Left colon (tissue), 2 donors: ENCODE measurements around the gene CIB1. TPM values are rescaled to one million over a fixed set of nuclear protein-coding genes. Genes with fewer than 3 reads are reported as not detected.
A peak's percentile ranks its signal among the peaks of the same experiment; 100 is the strongest.
"Not testable (repeated sequence)": the region's sequence is repeated elsewhere in the genome, so short reads cannot be mapped to it uniquely, and the experiment has no call there.

Experiments
- ATAC-seq: fragments of 200-7000 bp; cut with Tn5 transposase; one replicate; pipeline ENCODE4 v1.9.1; 2020; ENCODE audit warnings: mild to moderate bottlenecking, moderate library complexity
- DNase-seq, 2 donors: peaks; one replicate each; pipeline ENCODE4 v3.0.0-alpha.2; 2020
- intact Hi-C, 2 donors: fragments of 100-400 bp; cut with DNase I in 1 of 2; cut with micrococcal nuclease in 1 of 2; formaldehyde crosslinking; loops; one replicate each; pipeline versions ENCODE4 v1.11.2 to v1.14.0; 2022; cut with DNase I, micrococcal nuclease
- total RNA-seq, 2 donors: library from RNA; stranded (reverse); fragmentation: NEBNext Ultra II Directional; extraction: Animal tissue kit (Norgen Biotek cat#: 25700); gene quantifications; one replicate each; pipeline ENCODE4 v1.2.1, GENCODE V29; 2021
- donor health status: DM: no; HTN: no; CAD: no.
- donor health status: DM: yes; HTN: yes; CAD: no.

Gene CIB1
- total RNA-seq, 2 donors from 2014 or later, result 235 to 242 TPM

GRCh38 chr15:90203473-90203872 is 30.3 kb downstream of the CIB1 start:
- no peak for ATAC-seq
- no peak for DNase-seq
- intact Hi-C loops, result no loop called here

GRCh38 chr15:90202929-90203328 is 30.8 kb downstream of the CIB1 start:
- ATAC-seq (no peak), DNase-seq (no peak)
- intact Hi-C loops, result no loop called here

GRCh38 chr15:90201944-90202375 is 31.8 kb downstream of the CIB1 start:
- intact Hi-C loops, result no loop called here
- no peak for DNase-seq
- ATAC-seq, result peak; percentile 42

GRCh38 chr15:90201130-90201943 is 32.4 kb downstream of the CIB1 start, which contains the start of gene SEMA4B:
SEMA4B (plus strand) TSS chr15:90201330; CDS start chr15:90201579, 249 bp downstream.
- intact Hi-C loops, result no loop called here
- ATAC-seq, result peak; percentile 89
- peak; percentile 75 to 92 for DNase-seq

GRCh38 chr15:90200534-90201129 is 33.1 kb downstream of the CIB1 start:
- DNase-seq (no peak), ATAC-seq (no peak)
- intact Hi-C loops, result no loop called here

- no peak for ATAC-seq
- intact Hi-C loops, result no loop called here
These were observed 39.1 kb downstream of the CIB1 start for GRCh38 chr15:90194655-90195054.

GRCh38 chr15:90192961-90193786 is 40.6 kb downstream of the CIB1 start:
- intact Hi-C loops, result no loop called here
- ATAC-seq, result no peak
- DNase-seq, result peak in 1 of 2 donors; percentile 30

More at GRCh38 chr15:90194655-90195054, 39.1 kb downstream of the CIB1 start:
- DNase-seq, result no peak

GRCh38 chr15:90191794-90192509 is 41.8 kb downstream of the CIB1 start:
- DNase-seq (peak; percentile 93 to 95), ATAC-seq (peak; percentile 85)
- intact Hi-C loops, result no loop called here

GRCh38 chr15:90191344-90191687 is 42.4 kb downstream of the CIB1 start:
- ATAC-seq, result peak; percentile 4
- intact Hi-C loops, result no loop called here
- DNase-seq, result no peak

GRCh38 chr15:90190606-90191343 is 43.0 kb downstream of the CIB1 start:
- intact Hi-C loops, result no loop called here
- DNase-seq, result peak; percentile 84 to 90
- ATAC-seq, result peak; percentile 78

- intact Hi-C loops, result no loop called here
- DNase-seq (no peak), ATAC-seq (no peak)
These were observed 43.8 kb downstream of the CIB1 start for GRCh38 chr15:90189781-90190467.

GRCh38 chr15:90188914-90189748 is 44.6 kb downstream of the CIB1 start:
- intact Hi-C loops, result no loop called here
- DNase-seq (no peak), ATAC-seq (no peak)

- intact Hi-C loops, DNase-seq, ATAC-seq: not testable (repeated sequence)
These were observed 45.7 kb downstream of the CIB1 start for GRCh38 chr15:90188065-90188464.

- DNase-seq, result no peak
- ATAC-seq, result no peak
- intact Hi-C loops, result no loop called here
These were observed 46.4 kb downstream of the CIB1 start for GRCh38 chr15:90187257-90187868.

GRCh38 chr15:90184786-90185704 is 48.7 kb downstream of the CIB1 start:
- intact Hi-C loops, result no loop called here
- peak; percentile 81 for DNase-seq
- ATAC-seq, result peak; percentile 78
